Ishikawa (cell line): ENCODE data around the gene COMMD3.

Source experiments
- CREB1 ChIP-seq: IDR thresholded peaks from 2 replicates; pipeline ENCODE4 v1.6.1; 2012; ENCODE audit warnings: low read depth
- EP300 ChIP-seq: IDR thresholded peaks from 2 replicates; pipeline ENCODE4 v1.6.1; 2012; ENCODE audit warnings: borderline replicate concordance
- NFIC ChIP-seq: IDR thresholded peaks from 2 replicates; pipeline ENCODE4 v1.6.1; 2012
- RAD21 ChIP-seq: IDR thresholded peaks from 2 replicates; pipeline ENCODE4 v1.6.1; 2012; ENCODE audit warnings: low read depth
- TAF1 ChIP-seq: IDR thresholded peaks from 2 replicates; pipeline ENCODE4 v1.6.1; 2012; ENCODE audit warnings: low read depth, mild to moderate bottlenecking
- YY1 ChIP-seq: IDR thresholded peaks from 2 replicates; pipeline ENCODE4 v1.6.1; 2012; ENCODE audit warnings: low read depth
- ZBTB7A ChIP-seq: IDR thresholded peaks from 2 replicates; pipeline ENCODE4 v1.6.1; 2012; ENCODE audit warnings: low read depth
- TF ChIP-seq, protein P1 (sequence below): IDR thresholded peaks from 2 replicates; pipeline ENCODE4 v1.6.1; 2012
- TF ChIP-seq, protein P2 (sequence below): IDR thresholded peaks from 2 replicates; pipeline ENCODE4 v1.6.1; 2012; ENCODE audit warnings: low read depth, mild to moderate bottlenecking

DNA sequence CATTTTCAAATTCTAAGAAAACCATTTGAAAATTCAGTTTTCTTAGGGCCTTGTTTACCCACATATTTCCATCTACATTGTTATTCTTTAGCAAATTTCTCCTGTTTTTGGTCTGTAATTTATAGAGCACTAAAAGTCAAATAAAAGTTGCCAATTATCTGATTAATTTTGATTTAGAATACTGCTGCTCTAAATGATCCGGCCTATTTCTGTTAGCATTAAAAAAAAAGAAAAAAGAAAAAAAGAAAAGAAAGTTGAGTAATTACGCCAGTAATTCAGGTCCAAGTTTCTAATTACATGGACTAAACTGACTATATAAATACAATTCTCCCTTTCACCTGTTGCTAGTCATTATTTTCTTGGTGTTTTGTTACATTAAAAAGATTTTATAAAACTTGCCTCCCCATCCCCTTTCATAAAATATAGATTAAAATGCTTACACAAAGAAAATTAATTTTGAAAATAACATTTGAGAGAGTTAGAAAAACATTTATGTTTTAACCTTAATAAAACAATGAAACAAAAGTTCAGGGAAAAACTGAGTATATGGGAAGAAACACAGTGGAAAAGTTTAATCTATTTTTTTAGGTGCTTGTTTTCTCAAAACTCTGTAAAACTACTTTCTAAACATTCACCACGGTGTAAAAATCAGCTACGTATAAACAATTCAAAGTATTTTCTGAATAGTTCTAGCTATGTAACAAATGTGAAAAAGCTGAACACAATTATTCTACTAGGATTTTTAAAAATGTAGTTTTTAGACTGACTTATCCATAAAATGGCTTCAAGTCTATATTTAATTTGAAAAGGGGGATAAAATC is 6.8 kb upstream of the COMMD3 start:
- TF ChIP-seq, protein P1, sequence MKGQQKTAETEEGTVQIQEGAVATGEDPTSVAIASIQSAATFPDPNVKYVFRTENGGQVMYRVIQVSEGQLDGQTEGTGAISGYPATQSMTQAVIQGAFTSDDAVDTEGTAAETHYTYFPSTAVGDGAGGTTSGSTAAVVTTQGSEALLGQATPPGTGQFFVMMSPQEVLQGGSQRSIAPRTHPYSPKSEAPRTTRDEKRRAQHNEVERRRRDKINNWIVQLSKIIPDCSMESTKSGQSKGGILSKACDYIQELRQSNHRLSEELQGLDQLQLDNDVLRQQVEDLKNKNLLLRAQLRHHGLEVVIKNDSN = no peak
- TF ChIP-seq ZBTB7A (no peak), YY1 (no peak), NFIC (no peak), EP300 (no peak), TAF1 (no peak), CREB1 (no peak), RAD21 (no peak)
- TF ChIP-seq, protein P2, sequence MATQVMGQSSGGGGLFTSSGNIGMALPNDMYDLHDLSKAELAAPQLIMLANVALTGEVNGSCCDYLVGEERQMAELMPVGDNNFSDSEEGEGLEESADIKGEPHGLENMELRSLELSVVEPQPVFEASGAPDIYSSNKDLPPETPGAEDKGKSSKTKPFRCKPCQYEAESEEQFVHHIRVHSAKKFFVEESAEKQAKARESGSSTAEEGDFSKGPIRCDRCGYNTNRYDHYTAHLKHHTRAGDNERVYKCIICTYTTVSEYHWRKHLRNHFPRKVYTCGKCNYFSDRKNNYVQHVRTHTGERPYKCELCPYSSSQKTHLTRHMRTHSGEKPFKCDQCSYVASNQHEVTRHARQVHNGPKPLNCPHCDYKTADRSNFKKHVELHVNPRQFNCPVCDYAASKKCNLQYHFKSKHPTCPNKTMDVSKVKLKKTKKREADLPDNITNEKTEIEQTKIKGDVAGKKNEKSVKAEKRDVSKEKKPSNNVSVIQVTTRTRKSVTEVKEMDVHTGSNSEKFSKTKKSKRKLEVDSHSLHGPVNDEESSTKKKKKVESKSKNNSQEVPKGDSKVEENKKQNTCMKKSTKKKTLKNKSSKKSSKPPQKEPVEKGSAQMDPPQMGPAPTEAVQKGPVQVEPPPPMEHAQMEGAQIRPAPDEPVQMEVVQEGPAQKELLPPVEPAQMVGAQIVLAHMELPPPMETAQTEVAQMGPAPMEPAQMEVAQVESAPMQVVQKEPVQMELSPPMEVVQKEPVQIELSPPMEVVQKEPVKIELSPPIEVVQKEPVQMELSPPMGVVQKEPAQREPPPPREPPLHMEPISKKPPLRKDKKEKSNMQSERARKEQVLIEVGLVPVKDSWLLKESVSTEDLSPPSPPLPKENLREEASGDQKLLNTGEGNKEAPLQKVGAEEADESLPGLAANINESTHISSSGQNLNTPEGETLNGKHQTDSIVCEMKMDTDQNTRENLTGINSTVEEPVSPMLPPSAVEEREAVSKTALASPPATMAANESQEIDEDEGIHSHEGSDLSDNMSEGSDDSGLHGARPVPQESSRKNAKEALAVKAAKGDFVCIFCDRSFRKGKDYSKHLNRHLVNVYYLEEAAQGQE = no peak
